HTERT RPE-1 (cell line): ENCODE data around the gene ARHGAP23.

ENCODE experiments used
- in situ Hi-C: fragments of 300-500 bp; cut with MboI; formaldehyde crosslinking; loops from 4 replicates; pipeline ENCODE4 v1.14.3; 2020; ENCODE audit warnings: low sequenced_read_pairs

ARHGAP23 gene

DNA sequence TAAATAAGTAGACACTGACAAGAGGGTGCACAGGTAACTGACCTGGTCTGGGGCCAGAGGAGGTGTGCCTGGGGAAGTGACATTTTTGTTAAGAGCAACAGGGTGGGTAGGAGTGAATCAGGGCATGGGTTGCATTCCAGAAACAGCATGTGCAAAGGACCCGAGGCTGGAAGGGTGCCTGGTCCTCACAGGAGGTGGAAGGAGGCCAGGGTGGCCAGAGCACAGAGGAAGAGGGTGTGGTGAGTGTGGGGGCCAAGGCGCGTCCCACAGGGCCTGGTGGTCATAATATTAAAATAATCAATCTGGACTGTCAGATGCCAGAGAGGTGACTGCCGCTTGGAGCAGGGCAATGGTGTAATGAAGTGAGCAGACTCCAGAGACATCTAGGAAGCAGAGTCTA, 14.3 kb downstream of the ARHGAP23 start:
- in situ Hi-C loops = no loop called here

DNA sequence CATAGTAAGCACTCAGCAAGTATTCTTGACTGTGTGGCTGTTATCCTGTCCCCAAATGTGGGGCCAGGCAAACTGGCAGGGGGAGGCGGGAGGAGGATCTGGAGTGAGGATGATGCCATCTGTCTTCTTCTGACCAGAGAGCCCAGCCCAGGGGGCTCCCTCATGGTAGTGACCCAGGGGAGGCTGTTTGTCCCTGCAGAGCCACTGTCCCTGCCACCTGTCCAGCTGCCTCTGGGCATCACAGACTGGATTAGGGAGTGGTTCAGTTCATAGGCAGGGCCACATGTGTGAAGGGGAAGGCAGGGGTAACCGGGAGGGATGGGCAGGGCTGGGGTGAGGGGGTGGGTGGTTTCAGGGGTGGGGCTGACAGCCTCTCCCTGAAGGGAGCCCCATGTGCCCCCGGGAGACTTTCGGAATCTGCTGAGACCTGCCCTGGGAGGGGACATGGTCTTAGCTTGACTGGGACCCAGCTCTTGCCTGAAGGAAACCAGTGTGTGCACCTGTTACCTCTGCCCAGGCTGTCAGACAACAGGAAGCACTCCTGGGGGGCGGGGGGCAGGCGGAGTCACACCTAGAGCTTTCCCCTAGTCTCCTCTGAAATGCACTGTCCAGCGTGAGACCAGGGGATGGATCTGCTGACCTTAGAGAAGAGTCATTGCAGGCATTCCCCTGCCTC, 15.2 kb downstream of the ARHGAP23 start:
- in situ Hi-C loops = no loop called here

GRCh38 chr17:38444151-38444550, 15.9 kb downstream of the ARHGAP23 start:
- in situ Hi-C loops = no loop called here

DNA sequence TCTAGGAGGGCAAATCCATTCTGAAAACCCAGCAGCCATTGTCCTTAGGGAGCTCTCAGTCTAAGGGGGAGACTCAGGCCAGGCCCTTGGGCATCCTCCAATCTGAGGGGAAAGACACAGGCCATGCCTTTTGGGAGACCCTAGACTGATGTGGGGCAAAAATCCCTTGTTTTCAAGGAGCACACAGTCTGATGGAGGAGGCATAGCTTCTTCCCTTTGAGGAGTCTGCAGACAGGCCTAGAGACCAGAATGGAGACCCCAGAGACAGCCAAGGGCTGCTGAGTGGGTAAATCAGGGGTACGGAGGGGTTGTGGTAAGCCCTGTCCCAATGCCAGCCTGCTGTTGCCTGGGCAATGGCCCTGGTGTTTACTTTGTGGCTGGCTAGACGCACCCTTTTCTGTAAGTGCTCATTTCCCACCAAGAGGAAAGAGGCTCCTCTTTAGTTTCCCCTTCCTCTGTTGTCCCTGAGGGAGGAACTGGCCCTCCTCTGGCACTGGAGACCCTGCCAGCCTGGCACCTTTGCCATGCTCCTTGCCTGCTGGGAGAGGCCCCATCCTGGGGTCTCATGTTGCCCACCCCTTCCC, 19.3 kb downstream of the ARHGAP23 start:
- in situ Hi-C loops = no loop called here

GRCh38 chr17:38448208-38448771, 20.0 kb downstream of the ARHGAP23 start:
- in situ Hi-C loops = no loop called here

DNA sequence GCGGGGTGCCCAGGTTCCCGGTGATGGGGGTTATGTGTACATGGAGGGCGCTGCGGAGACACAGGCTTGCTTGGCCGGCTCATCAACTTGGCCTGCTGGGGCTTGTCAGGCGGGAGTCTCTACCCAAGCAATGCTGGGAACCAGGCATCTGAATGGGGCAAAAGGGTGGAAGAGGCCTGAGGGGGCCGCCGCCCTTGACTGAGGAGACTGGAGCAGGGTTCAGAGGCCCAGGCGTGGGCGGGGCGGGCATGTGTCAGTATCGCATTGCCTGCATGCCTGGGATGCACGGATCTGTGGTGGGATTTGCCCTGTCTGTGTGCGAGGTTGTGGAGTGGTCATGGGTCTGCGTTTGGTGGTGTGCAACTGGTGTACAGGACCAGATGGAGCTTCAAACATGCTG, 21.1 kb downstream of the ARHGAP23 start:
- in situ Hi-C loops = no loop called here

DNA sequence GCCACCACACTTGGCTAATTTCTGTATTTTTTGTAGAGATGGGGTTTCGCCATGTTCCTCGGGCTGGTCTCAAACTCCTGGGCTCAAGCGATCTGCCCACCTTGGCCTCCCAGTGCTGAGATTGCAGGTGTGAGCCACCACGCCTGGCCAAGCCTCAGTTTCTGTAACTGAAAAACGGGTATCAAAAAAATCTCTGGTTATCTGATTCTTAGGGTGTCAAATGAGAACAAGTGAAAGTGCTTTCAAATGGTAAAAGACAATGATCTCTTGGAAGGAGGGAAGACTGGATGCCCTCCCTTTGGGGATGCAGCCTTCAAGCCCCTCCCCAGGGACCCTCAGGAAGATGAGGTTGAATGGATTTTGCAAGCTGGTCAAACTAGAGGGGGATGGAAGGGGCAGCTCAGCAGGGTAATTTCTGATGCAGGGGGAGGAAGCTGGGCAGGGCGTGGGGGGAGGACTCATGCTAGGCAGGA, 22.3 kb downstream of the ARHGAP23 start:
- in situ Hi-C loops = no loop called here

DNA sequence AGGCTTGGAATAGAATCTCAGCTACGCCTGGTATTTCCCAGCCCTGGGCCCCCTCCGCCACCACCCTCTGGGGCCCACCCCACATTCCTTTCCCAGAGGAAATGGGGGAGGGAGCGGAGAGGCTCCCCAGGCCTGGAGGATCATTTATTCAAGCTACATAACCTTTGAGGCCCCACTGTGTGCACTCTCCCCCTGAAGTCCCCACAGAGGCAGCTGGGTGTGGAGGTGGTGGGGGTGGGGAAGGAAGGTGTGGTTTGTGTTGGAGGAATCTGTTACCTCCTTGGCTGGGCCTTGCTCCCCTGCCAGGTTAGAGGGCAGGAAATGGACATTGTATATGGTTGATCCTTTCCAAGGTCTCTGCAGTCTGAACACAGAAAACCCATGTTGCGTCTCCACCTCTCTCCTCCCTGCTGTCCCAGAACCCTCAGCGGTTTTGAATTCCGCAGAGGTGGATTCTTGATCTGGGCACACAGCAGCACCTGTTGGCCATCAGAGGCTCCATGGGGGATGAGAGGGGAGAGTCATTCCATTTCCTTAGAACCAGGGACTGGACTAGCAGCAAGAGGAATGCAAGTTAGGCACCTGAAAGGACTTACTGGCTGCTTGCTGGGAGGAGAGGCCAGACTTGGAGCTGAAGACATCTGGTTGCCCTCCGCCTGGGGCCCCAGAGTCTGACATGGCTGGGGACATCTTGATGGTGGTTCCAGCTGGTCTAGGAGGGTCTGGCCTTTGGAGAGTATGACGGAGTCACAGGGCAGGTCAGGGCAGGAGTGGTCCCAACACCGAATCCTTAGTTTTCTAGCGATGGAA, 23.0 kb downstream of the ARHGAP23 start:
- in situ Hi-C loops = no loop called here

DNA sequence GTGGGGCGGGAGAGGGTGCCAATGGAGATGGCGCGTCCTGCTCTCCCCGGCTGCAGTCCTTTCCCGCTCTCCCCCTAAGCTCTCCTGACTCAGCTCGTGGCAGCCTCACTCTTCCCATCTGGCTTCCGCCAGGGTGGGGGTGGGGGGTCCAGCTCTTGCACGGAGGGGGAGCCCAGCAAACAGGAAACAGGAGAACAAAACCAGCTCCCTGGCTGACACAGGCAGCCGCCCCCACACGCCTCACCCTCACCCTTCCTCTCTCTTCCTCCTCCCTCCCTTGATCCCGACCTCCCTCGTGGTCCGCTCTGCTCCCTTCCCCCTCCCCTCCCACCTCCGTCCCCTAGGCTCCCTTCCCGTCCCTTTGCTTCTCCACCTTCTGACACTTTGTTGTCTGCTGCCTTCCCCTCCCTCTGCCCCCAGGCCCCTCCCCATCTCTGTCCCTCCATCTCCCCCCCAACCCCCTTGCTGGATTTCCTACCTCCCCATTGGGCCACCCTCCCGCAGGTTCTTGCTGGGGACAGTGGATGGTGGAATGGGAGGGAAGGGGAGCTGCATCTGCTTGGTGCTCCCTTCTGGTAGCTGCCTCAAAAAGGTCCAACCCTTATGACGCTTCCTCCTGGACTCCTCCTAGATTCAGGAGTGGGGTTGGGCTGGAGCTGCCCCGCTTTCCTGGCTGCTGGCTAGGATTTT, 23.7 kb downstream of the ARHGAP23 start:
- in situ Hi-C loops = no loop called here

DNA sequence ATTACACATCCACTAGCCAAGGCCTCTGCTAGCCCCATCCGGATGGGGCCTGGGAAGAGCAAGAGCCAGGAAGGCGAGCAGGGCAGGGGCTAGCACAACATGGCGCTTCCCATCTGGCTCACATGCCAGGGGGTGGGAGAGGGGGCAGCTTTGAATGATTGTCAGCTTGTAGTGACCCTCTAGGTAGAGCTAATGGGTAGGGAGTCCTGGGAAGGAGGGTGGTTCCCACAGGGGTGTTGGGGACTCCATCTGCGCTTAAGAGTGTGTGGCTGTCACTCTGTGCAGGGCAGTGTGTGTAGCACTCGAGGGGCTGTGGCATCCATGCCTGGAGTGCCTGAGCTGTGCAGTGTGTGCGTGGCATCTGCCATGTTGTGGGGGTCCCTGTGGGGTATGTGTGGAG, 24.5 kb downstream of the ARHGAP23 start:
- in situ Hi-C loops = no loop called here

GRCh38 chr17:38453951-38454421, 25.7 kb downstream of the ARHGAP23 start:
- in situ Hi-C loops = no loop called here

DNA sequence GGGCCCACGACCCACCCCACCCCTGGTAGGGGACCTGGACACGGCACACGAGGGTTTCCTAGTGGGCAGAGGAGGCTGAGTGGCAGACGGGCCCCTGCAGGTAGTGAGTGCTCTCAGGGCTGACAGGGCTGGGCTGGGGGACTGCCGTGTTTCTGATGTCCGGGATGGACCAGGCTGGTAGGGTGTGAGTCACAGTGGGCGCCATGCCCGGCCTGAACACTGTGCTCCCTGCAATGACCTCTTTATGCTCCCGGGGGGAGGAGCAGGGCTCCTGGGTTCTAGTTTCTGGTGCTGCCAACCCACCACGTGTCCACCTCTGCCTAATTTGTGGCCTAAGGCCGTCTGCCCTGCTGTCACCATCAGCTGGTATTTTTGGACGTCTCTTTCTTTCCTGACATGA, 26.3 kb downstream of the ARHGAP23 start:
- in situ Hi-C loops = no loop called here

DNA sequence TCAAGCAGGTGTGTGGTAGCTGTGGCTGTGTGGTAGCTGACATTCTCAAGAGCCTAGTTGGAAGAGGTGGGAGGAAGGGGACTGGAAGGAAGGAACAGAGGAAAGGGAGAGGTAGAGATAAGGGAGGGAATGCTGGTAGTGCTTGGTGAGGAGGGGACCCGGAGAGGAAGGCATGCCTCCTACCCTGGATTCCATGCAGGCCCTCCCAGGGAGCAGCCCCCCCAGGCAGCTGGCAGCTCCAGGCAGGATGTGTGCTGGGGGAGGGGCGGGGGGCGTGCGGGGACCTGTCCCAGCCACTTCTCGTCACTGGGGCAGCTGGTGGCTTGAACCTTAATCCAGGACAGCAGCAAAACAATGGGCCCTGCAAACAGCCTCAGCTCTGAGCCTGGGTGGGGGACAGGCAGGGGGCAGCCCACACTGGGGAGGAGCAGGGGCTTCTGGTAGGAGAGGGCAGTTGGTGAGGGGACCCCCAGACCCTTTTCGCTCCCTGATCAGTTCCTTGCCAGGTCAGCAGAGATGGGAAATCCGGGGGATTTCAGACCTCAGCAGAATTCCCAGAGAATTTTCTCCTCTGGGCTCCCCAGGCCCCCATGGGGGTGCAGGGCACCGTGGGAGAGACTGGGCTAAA, 27.1 kb downstream of the ARHGAP23 start:
- in situ Hi-C loops = no loop called here

DNA sequence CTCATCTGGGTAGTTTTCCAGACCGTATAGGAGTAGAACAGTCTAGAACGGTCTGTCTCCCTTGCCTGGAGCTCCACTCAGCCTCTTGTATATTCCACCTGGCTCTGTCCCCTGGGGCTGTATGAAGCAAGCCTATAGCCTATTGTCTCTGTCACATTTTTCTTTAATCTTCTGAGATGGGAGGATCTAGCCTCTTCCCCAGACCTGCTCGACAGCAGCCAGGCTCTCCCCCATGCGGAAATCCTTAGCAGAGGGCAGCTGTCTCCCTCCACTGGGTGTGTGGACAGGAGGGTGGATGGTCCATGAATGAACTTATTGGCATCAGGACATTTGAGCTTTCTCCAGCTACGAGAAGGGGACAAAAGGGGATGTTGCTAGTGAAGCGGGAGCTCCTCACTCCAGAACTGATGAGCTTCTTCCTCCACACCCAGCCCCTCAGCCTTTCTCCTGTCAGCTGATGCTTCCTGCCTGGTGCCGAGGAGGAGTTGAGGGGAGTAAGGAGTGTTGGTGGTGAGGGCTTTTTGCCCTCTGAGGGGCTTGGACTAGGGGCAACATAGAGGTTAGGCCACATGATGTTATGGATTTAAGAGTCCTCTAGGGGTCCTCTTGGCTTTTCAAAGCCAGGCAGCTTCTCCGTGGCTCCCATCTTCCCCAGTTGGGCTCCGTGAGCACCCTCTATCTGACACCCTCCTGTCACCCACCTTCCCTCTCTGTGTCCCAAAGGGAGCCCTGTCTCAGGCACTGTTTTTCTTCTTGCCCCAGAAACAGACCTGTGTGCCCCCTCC, 28.0 kb downstream of the ARHGAP23 start:
- in situ Hi-C loops = no loop called here

- in situ Hi-C loops = no loop called here
Observed at GRCh38 chr17:38457577-38458371, 29.5 kb downstream of the ARHGAP23 start.

GRCh38 chr17:38458521-38458920, 30.3 kb downstream of the ARHGAP23 start:
- in situ Hi-C loops = no loop called here

- in situ Hi-C loops = no loop called here
Observed at GRCh38 chr17:38459567-38459966, 31.3 kb downstream of the ARHGAP23 start.

DNA sequence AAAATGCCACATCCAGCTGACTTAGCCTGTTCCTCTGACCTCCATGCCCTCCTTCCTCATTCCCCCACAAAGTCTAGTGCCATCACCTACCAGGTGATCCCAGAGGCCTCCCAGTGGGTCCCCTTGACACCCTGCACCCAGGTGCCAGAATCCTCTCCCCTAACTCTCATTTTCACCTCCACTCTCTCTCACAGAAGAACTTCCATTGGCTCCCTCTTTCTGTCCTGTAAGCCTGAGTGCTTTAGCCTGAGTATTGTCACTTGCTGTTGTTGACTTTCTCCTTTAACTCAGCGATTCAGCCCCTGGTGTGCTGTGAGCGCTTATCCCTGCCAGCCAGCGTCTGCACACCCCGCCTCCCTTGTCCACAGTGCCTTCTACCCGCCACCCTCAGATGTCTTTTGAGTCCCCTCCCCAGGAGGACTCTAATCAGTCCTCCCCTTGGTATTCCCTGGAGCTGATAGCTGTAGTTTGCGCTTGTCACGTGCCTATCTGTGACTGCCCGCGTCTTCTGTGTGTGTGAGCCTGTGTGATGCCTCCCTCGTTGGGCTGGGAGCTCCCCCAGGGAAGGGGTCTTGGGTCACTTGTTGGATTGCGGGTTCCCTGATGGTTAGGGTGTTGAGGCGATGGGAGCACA, 31.9 kb downstream of the ARHGAP23 start:
- in situ Hi-C loops = no loop called here
